T1000 (cell line): ENCODE results near the gene DDN.

Experiments used
- DNase-seq: peaks from one replicate; lab custom pipeline; 2025; ENCODE audit warnings: mixed read lengths; lab: John Stamatoyannopoulos, UW

Gene DDN

GRCh38 chr12:49031573-49032161 lies 32.5 kb upstream of the DDN start:
- no peak for DNase-seq

GRCh38 chr12:49030714-49031572 lies 31.8 kb upstream of the DDN start:
- no peak for DNase-seq

GRCh38 chr12:49030119-49030518 lies 30.9 kb upstream of the DDN start:
- DNase-seq: no peak

GRCh38 chr12:49028666-49029275 lies 29.6 kb upstream of the DDN start:
- DNase-seq: no peak

GRCh38 chr12:49027846-49028555 lies 28.8 kb upstream of the DDN start:
- no peak for DNase-seq

GRCh38 chr12:49026678-49027480 lies 27.7 kb upstream of the DDN start:
- no peak for DNase-seq

GRCh38 chr12:49026101-49026500 lies 26.9 kb upstream of the DDN start:
- DNase-seq: no peak

- DNase-seq: no peak
These were observed 26.3 kb upstream of the DDN start for GRCh38 chr12:49025463-49025862.

- no peak for DNase-seq
These were observed 25.4 kb upstream of the DDN start for GRCh38 chr12:49024543-49024942.

GRCh38 chr12:49023812-49024211 lies 24.6 kb upstream of the DDN start:
- no peak for DNase-seq

- no peak for DNase-seq
These were observed 23.5 kb upstream of the DDN start for GRCh38 chr12:49022558-49023178.

- DNase-seq: no peak
These were observed 22.2 kb upstream of the DDN start for GRCh38 chr12:49021292-49021915.

- no peak for DNase-seq
These were observed 21.3 kb upstream of the DDN start for GRCh38 chr12:49020441-49020840.

- no peak for DNase-seq
These were observed 20.5 kb upstream of the DDN start for GRCh38 chr12:49019443-49020324.

GRCh38 chr12:49019120-49019430 lies 19.9 kb upstream of the DDN start:
- no peak for DNase-seq

- peak; percentile 87 for DNase-seq
These were observed 19.3 kb upstream of the DDN start, which contains the start of gene PRKAG1 for GRCh38 chr12:49018261-49019119. Gene PRKAG1, minus strand, starts transcription at chr12:49018776. Its CDS starts 36 bp downstream, at chr12:49018740.

- no peak for DNase-seq
These were observed 18.7 kb upstream of the DDN start for GRCh38 chr12:49017891-49018260.

- no peak for DNase-seq
These were observed 16.0 kb upstream of the DDN start for GRCh38 chr12:49015196-49015595.

- DNase-seq: no peak
These were observed 15.4 kb upstream of the DDN start for GRCh38 chr12:49014547-49014946.
